ENCODE results near the gene CTNNA2.

Gene CTNNA2

GRCh38 chr2:80298954-80299353 lies 786.1 kb downstream of the CTNNA2 start:
- TF ChIP-seq SIN3A (IDR thresholded peaks at IDR 0.05; ENCODE audit: borderline replicate concordance, insufficient read depth, low read length) (no peak), TAF1 (IDR thresholded peaks at IDR 0.05; ENCODE audit: borderline replicate concordance, insufficient read depth, low read length) (no peak), FOXP2 (optimal IDR thresholded peaks at IDR 0.05; ENCODE audit: borderline replicate concordance, extremely low read depth, extremely low read length, insufficient read depth) (no peak), POLR2AphosphoS5 (IDR thresholded peaks at IDR 0.05; ENCODE audit: low read depth, low read length) (no peak)
- TF ChIP-seq, protein P1, sequence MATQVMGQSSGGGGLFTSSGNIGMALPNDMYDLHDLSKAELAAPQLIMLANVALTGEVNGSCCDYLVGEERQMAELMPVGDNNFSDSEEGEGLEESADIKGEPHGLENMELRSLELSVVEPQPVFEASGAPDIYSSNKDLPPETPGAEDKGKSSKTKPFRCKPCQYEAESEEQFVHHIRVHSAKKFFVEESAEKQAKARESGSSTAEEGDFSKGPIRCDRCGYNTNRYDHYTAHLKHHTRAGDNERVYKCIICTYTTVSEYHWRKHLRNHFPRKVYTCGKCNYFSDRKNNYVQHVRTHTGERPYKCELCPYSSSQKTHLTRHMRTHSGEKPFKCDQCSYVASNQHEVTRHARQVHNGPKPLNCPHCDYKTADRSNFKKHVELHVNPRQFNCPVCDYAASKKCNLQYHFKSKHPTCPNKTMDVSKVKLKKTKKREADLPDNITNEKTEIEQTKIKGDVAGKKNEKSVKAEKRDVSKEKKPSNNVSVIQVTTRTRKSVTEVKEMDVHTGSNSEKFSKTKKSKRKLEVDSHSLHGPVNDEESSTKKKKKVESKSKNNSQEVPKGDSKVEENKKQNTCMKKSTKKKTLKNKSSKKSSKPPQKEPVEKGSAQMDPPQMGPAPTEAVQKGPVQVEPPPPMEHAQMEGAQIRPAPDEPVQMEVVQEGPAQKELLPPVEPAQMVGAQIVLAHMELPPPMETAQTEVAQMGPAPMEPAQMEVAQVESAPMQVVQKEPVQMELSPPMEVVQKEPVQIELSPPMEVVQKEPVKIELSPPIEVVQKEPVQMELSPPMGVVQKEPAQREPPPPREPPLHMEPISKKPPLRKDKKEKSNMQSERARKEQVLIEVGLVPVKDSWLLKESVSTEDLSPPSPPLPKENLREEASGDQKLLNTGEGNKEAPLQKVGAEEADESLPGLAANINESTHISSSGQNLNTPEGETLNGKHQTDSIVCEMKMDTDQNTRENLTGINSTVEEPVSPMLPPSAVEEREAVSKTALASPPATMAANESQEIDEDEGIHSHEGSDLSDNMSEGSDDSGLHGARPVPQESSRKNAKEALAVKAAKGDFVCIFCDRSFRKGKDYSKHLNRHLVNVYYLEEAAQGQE (IDR thresholded peaks at IDR 0.05; ENCODE audit: insufficient read depth in 1 of 2, low read depth in 2 of 2, low read length in 2 of 2) = no peak

DNA sequence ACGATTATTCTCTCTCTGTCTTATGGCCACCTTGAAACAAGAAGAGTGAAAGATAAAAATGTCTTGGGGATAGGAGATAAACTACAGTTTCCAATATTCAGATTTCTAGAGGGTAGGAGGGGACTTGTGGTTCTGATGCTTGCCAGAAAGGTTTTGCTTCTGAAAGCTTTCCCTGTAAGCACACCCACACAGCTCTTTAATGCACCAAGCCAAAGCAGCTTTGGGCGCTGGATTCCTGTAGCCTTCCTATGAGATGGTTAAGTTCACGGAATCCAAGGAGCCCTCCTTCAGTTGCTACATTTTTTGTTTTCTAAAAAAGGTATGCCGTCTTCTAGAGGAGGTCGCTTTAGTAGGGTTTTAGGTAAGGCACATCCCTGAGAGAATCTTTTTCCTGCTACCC lies 786.8 kb downstream of the CTNNA2 start:
- TF ChIP-seq TAF1 (IDR thresholded peaks at IDR 0.05; ENCODE audit: borderline replicate concordance, insufficient read depth, low read length) = no peak

GRCh38 chr2:80300346-80300745 lies 787.5 kb downstream of the CTNNA2 start:
- TF ChIP-seq, protein P1 (IDR thresholded peaks at IDR 0.05; ENCODE audit: insufficient read depth in 1 of 2, low read depth in 2 of 2, low read length in 2 of 2) = no peak
- TF ChIP-seq SIN3A (IDR thresholded peaks at IDR 0.05; ENCODE audit: borderline replicate concordance, insufficient read depth, low read length) (no peak), FOXP2 (optimal IDR thresholded peaks at IDR 0.05; ENCODE audit: borderline replicate concordance, extremely low read depth, extremely low read length, insufficient read depth) (no peak), POLR2AphosphoS5 (IDR thresholded peaks at IDR 0.05; ENCODE audit: low read depth, low read length) (no peak), TAF1 (IDR thresholded peaks at IDR 0.05; ENCODE audit: borderline replicate concordance, insufficient read depth, low read length) (no peak)

DNA sequence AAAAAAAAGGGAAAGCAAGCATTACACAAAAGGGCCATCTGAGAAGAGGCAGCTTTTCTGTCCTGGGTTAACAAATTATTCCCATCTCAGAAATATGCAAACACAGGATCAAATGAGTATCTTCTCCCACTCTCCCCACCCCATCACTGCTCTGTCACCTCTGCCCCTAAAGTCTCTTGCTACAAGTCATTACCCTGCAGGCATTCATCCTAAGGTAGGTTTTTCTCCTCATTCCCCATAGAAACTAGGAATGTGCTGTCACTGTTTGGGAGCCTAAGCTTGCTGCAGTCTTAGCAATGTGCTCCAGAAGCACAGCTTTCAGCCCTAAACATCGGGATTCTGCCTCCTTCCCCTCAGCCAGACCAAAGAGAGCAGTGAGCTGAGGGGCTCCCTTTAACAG lies 788.1 kb downstream of the CTNNA2 start:
- TF ChIP-seq POLR2AphosphoS5 (IDR thresholded peaks at IDR 0.05; ENCODE audit: low read depth, low read length) = no peak

DNA sequence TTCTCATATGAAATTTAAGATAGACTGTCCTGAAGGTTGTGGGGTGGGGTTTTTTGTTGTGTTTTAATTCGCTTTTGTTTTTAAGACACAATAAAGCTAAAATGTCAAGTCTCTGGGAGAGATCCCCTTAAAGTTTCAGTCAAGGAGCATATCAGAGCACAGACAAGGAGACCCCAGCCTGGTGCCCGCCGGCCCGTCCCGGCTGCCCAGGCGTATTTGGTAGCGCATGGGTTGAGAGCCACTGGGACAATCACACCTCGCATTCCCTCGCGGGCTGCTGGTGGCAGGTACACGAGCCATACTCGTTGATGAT lies 789.1 kb downstream of the CTNNA2 start:
- TF ChIP-seq POLR2AphosphoS5 (IDR thresholded peaks at IDR 0.05; ENCODE audit: low read depth, low read length) = no peak
- TF ChIP-seq SIN3A (IDR thresholded peaks at IDR 0.05; ENCODE audit: borderline replicate concordance, insufficient read depth, low read length) = no peak
- TF ChIP-seq FOXP2 (optimal IDR thresholded peaks at IDR 0.05; ENCODE audit: borderline replicate concordance, extremely low read depth, extremely low read length, insufficient read depth) = no peak
- no peak for TF ChIP-seq TAF1 (IDR thresholded peaks at IDR 0.05; ENCODE audit: borderline replicate concordance, insufficient read depth, low read length)
- TF ChIP-seq, protein P1 (IDR thresholded peaks at IDR 0.05; ENCODE audit: insufficient read depth in 1 of 2, low read depth in 2 of 2, low read length in 2 of 2) = no peak

- TF ChIP-seq FOXP2 (optimal IDR thresholded peaks at IDR 0.05; ENCODE audit: borderline replicate concordance, extremely low read depth, extremely low read length, insufficient read depth) (no peak), SIN3A (IDR thresholded peaks at IDR 0.05; ENCODE audit: borderline replicate concordance, insufficient read depth, low read length) (no peak), TAF1 (IDR thresholded peaks at IDR 0.05; ENCODE audit: borderline replicate concordance, insufficient read depth, low read length) (no peak)
- TF ChIP-seq, protein P1 (IDR thresholded peaks at IDR 0.05; ENCODE audit: insufficient read depth in 1 of 2, low read depth in 2 of 2, low read length in 2 of 2) = no peak
These were observed 789.6 kb downstream of the CTNNA2 start for GRCh38 chr2:80302314-80303005.
